Ramos (cell line): ENCODE measurements around the gene KIAA1191.

ENCODE experiments used
- in situ Hi-C: fragments of 300-500 bp; cut with MboI; formaldehyde crosslinking; loops from one replicate; pipeline ENCODE4 v1.14.3; 2022; ENCODE audit warnings: low sequenced_read_pairs; ENCODE audit not compliant: unreplicated experiment

KIAA1191 gene, protein sequence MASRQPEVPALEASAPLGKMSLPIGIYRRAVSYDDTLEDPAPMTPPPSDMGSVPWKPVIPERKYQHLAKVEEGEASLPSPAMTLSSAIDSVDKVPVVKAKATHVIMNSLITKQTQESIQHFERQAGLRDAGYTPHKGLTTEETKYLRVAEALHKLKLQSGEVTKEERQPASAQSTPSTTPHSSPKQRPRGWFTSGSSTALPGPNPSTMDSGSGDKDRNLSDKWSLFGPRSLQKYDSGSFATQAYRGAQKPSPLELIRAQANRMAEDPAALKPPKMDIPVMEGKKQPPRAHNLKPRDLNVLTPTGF

DNA sequence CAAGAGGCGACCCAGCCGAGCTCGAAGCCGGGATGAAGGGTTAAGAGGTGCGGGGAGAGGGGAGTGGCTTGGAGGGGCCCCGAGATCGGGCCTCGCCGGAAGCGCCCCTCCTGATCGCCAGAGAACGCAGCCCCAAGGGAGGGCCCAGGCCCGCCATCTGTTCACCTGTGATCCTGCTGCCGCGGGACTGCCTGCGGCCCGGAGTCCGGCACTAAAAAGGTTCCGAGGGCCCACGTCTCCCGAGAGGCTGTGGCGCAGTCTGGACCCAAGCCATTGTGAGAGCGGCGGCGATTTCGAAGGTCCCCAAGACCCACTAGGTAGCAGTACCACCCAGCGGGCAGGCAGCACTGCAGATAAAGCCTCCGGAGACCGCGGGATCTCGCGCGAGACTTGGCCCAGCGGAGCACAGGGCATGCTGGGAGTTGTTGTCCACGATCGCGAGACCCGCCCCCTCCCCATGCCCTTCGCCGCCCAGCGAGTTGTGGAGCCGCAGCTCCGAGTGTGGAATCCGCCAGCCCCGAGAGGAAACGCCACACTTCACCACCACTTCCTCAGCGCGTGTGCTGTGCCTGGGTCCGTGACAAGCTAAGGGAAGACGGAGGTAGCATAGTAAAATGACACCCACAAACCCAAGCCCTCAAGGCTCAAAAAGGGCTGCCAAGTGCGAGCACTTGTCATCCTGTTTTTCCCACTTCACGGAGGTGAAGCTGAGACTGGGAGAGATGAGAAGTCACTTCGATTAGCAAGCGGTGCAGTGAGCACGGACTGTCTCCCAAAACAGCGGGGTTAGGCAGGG lies at the start of gene KIAA1191:
Gene KIAA1191 (minus strand): TSS at position 328 of the 796 bp plus-strand sequence. CDS start 2,256 bp downstream, outside the sequence.
- in situ Hi-C loops, result no loop called here

DNA sequence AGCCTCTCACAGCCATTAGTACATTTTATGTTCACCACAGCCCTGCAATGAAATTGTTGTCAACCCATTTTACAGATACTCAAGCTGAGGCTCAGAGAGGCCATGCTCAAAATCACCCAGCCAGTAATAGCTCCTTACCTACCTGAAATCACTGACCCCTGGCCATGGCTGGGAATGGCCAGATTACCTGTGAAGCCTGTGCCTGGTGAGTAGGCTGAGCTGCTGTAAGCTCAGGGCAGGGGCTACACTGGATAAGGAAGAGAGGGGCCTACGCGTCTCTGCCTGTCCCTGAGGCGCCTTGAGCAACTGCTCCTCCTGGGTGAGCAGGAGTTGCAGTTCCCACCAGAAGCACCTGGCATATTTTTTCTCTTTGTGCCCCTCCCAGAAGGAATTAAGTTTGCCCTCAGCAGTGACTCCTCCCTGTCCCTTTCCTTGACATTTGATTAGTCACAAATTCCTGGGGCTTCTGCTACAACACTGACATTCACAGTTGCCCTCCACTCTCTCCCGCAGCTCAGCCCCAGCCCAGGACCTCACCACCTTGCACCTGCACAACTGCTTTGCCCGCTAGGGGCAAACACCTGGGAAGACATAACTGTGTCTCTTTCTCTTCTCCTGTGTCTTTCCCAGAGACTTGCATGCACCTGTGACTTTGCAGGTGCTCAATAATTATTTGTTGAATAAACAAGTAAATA lies 49.1 kb upstream of the KIAA1191 start:
- in situ Hi-C loops, result loop anchor here (25.0 kb wide), 1 partner anchor 673 kb away; no protein-coding TSS in a partner anchor

DNA sequence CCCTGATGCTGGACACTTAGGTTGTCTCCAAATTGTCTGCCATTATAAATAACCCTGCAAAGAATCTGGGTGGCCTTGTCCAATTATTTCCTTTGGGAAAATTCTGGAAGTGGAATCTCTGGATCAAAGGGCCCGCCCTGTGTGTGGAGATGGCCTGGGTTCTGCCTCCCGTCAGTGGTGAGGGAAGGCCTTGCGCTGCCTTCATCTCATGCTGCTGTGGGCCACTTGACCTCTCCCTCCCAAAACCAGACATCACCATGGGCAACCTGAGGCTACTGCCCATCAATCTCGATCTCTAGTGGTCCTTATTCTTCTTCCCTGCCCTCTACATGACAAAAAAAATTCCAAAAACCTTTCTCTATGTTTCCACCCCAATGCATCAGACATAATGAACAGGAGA lies 48.2 kb upstream of the KIAA1191 start:
- in situ Hi-C loops, result loop anchor here (25.0 kb wide), 1 partner anchor 672 kb away; no protein-coding TSS in a partner anchor

DNA sequence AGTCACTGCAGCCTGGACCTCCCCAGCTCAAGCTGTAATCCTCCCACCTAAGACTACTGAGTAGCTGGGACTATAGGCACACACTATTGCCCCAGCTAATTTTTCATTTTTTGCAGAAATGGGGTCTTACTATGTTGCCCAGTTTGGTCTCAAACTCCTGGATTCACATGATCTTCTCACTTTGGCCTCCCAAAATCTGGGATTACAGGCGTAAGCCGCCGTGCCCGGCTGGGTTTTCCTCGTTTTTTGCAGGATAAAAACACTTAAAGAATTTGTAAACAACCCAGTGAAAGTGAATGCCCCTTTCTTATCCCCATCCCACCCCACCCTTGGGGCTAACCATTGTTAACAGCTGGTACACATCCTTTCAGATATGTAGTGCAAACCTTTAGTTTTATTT lies 47.0 kb upstream of the KIAA1191 start:
- in situ Hi-C loops, result loop anchor here (25.0 kb wide), 1 partner anchor 671 kb away; no protein-coding TSS in a partner anchor

DNA sequence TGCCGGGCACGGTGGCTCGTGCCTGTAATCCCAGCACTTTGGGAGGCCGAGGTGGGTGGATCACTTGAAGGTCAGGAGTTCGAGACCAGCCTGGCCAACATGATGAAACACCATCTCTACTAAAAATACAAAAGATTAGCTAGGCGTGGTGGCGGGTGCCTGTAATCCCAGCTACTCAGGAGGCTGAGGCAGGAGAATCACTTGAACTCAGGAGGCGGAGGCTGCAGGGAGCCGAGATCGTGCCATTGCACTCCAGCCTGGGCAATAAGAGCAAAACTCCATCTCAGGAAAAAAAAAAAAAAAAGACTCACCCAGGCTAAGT lies 46.6 kb upstream of the KIAA1191 start:
- in situ Hi-C loops, result loop anchor here (25.0 kb wide), 1 partner anchor 671 kb away; no protein-coding TSS in a partner anchor

DNA sequence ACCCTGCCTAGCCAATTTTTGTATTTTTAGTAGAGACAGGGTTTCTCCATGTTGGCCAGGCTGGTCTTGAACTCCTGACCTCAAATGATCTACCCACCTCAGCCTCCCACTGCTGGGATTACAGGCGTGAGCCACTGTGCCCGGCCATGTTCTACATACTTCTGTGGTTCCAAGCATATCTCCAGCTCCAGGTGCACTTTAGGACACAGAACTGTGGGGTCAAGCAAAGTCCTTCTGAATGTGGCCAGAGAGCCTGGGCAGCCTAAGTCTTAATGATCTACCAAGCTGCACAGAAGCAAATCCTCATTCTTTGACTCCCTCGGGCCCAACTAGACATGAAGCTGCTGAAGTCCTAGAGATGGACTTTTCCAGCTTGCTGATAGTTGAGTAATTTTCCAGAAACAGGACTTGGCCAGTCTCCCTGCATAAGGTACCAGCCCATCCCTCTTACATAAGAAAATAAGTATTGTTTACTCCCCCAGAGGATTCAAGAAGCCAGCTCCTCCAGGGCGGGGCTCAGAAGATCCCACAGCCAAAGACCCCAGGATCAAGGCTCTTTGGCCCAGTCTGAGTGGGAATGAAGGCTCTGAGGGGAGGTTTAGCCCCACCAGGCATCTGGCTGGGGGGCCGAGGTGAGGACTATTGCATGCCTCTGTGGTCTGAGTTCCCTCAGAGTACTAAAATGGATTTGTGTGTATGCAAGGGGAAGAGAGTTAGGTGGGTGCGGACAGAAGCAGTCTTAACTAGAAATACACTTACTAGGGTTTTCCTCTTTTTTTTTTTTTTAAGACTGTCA lies 46.1 kb upstream of the KIAA1191 start:
- in situ Hi-C loops, result loop anchor here (25.0 kb wide), 1 partner anchor 670 kb away; no protein-coding TSS in a partner anchor

DNA sequence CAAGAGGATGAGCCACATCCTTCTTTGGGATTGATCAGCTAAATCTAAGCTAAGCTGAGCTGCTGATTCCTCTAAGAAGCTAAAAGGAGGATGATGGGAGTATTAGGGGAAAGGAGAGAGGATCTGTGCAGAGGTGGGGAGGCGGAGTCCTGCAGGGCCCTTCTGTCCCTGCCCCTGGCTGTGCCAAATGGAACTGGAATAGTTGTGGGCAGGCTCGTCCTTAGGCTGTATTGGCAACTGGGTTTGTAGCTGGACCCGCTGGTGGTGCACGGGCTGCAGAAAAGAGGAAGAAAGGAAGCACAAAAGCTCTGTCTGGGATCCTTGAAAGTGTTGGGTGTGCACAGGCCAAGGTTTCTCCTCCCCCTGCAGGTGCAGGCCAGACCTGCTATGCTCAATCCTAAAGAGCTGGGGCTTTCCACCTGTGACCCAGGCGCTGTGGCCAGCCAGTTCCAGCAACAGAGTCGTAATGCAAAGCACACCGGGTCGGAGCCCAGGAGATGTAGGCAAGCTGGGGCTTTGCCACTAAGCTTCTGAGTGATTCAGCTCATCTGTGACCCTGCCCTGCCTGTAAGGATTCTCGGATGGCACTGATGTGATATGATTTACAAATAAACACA lies 45.0 kb upstream of the KIAA1191 start:
- in situ Hi-C loops, result loop anchor here (25.0 kb wide), 1 partner anchor 669 kb away; no protein-coding TSS in a partner anchor

DNA sequence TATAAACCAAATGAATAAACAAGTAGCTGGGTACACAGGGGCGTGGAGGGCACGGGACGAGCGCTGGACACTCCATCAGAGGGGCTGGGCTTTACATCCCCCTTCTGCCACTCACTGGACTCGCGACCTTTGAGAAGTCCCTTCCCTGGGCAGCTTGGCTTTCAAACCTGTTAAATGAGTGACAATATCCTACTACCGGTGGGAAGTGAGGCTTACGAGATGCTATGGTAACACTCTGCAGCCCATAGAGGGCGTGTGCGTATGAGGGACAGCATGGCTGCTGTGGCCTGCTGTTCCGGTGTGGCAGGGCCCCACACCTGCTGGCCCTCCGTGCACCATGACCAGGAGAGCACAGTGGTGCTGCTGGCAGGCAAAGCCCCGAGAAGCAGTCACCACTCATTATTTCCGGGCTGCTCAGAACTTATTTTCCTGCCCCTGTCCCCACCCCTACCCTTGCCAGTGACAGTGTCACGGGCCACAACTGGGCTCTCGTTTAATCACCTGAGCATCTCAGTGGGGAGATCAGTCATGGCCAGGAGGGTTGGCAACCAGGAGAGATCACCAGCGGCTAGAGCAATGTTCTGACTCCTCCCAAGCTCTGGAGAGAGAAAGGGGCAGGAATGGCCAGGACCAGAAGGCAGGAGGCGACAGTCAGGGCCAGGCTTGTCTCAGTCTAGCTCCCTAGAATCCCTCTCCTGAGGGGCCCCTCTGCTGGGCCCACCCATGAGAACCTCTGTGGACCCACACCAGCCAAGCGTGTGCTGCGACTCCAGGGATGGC lies 44.3 kb upstream of the KIAA1191 start:
- in situ Hi-C loops, result loop anchor here (25.0 kb wide), 1 partner anchor 669 kb away; no protein-coding TSS in a partner anchor

DNA sequence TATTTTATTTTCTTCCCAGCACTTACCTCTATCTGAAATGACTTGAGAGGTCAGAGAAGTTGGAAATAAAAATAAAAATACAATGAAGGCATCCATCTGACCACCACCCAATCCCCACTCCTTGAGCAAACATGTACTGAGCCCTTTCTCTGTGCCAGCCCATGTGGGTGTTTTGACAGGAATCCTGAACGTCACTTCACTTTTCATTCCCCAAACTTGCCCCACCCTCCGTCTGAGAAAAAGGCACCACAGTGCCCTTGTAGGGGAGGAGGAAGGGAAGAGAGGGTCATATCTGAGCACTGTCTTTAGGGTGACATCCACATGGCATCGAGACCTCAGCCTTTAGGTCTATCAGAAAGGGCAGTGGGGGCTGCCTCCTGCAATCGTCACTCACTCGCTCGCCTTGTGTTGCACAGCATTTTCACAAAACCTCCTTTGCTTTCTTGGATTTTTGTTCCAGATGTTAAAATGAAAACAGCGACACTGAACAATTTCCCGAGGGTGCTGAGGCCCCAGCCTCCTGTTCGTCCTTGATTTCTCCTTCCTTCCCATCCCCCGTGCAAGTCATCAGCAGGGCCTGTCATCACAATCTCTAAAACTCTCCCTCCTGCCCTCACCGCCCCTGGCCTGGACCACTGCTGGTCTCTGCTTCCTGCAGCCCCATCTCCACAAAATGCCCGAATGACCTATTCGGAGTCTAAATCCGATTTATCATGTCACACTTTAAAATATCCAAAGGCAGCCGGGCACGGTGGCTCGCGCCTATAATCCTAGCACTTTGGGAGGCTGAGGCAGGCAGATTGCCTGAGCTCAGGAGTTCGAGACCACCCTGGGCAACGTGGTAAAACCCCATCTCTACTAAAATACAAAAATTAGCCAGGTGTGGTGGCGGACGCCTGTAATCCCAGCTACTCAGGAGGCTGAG lies 40.0 kb upstream of the KIAA1191 start:
- in situ Hi-C loops, result loop anchor here (25.0 kb wide), 1 partner anchor 664 kb away; no protein-coding TSS in a partner anchor

DNA sequence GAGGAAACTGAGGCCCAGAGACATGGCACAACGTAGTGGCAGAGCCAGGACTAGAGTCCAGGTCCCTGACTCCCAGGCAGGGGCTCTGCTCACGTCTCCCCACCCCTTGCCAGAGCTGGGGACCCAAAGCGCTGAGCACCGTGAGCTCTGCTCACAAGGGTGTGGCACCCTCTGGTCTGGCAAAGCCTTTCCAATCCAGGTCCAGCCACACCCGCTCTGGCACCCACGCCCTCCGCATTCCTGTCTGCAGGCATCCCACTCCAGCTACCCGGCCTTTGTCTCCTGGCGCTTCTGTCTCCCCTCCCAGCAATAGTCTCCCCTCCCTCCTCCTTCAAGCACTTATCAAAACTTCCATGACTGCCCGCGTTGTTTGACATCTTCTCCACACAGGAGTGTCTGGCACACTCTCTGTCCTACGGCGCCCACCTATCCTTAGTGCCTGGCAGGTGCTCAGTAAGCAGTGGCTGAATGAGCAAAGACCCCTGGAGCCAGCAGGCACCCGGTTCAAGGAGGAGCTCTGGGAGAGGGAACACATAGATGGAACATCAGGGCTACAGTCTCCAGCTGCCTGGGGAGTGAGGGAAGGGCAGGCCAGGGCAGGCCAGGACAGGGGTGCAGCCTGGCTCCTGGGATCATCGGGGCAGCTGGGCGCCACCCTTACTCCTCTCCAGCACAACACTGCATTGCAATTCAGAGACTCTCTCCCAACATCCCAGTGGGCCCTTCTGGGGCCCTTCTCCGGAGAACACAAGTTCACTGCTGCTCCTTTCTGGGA lies 39.0 kb upstream of the KIAA1191 start:
- in situ Hi-C loops, result loop anchor here (25.0 kb wide), 1 partner anchor 663 kb away; no protein-coding TSS in a partner anchor

DNA sequence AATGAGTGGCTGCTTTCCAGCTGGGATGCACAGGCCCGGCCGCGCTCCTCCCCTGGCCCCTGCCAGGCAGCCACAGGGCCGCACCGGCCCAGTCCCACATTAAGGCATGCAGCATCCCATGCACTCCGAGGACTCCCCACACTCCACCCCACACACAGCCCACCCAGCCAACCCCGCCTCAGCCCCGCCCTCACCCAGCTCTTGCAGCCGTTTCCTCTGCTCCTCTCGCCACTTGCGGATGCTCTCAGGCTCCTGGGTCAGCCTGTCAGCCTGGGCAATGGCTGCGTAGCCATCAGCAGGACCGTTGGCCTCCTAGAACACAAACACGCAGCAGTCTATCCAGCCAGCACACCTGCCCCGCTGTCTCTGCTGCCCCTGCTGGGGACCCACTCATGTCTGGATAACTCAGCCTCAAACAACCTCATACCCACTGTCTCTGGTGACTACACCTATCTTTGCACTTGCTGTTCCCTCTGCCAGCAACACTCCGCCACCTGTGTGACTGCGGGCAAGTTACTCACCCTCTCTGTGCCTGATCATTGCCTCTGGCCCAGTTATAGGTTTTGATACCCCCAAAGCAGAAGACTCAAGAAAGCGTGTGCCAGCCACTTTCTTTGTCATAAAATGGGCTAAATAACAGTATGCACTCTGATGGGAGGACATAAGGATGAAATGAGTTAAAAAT lies 36.3 kb upstream of the KIAA1191 start:
- in situ Hi-C loops, result no loop called here

DNA sequence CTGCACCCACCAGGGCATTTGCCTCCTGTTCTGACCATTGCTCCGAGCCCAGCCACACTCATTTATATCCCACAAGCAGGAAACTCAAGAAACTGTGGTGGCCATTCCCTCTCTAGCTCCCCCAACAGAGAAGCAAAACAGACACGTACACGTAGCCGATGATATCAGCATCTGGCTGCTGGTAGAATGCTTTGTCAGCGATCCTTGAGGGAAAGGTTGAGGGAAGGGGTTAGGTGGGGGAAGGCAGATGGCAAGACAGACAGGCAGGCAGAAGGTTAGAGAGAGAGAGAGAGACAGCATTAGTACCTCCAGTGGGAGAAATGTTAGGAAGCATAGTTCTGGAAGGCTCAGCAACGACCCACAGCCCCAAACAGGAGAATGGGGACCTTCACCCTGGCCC lies 34.8 kb upstream of the KIAA1191 start:
- in situ Hi-C loops, result no loop called here

DNA sequence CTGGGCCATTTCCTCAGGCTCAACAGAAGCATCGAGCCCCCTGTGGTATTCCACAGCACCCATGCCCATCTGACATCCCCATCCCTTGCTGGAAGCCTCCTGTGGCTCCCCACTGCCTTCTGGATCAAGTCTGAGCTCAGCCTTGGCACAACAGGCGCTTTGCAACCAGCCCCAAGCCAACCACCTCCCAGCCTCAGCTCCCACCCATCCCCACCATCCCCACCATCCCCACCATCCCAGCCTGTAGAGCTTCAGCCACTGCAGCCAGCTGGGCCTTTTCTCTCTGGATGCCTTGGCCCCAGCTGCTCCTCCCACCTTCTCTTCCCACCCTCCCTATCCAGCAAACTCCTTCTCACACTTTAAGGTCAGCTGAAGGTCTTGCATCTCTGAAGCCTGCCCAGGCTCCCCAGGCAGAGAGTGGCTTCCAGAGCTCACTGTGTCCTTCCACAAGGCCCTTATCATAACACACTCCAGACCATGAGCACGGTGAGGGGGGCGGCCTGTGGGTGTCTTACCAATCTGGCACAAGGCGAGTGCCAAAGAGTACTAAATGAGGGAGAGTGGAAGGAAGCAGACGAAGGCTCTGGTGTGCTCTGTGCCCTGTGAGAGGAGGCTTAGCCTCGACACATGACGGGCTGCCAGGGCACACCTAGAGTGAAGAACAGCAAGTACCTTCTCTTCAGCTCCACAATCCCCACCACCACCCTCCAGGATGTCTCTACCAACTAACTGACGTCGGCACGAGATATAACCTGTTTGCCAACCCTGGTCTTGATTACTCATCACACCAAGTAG lies 33.5 kb upstream of the KIAA1191 start:
- in situ Hi-C loops, result no loop called here

DNA sequence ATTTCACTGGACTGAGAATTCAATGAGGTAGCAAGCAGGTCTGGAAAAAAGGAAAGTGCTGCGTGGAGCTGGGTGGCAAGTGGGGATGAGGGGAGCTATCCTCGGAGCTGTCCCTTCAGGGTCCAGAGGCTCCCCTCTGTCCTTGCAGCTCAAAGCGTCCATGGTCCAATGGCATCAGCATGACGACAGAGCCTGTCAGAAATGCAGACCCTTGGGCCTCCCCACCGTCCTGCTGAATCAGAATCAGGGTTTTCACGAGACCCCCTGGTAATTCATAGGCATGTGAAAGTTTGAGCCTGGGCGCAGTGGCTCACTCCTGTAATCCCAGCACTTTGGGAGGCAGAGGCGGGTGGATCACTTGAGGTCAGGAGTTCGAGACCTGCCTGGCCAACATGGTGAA lies 32.5 kb upstream of the KIAA1191 start:
- in situ Hi-C loops, result no loop called here

DNA sequence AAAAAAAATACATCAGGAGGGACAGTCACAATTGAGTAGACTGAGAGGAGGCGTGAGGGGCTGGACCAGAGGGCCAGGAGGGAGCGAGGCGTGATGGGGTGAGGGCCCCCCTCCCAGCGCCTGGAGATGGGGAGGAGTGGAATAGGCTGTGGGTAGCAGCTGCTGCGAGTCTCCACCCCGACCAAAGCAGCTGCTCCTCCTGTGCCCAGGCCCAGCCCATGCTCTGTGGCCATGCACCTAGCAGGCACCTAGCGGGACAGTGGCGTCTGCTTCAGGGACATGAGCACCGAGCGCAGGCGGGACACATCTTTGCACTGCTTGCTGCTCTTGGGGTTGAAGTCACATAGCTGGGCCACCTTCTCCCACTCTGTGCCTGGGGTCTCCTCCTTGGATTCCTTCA lies 31.0 kb upstream of the KIAA1191 start:
- in situ Hi-C loops, result no loop called here
